ENCODE results near the gene KL.

DNA sequence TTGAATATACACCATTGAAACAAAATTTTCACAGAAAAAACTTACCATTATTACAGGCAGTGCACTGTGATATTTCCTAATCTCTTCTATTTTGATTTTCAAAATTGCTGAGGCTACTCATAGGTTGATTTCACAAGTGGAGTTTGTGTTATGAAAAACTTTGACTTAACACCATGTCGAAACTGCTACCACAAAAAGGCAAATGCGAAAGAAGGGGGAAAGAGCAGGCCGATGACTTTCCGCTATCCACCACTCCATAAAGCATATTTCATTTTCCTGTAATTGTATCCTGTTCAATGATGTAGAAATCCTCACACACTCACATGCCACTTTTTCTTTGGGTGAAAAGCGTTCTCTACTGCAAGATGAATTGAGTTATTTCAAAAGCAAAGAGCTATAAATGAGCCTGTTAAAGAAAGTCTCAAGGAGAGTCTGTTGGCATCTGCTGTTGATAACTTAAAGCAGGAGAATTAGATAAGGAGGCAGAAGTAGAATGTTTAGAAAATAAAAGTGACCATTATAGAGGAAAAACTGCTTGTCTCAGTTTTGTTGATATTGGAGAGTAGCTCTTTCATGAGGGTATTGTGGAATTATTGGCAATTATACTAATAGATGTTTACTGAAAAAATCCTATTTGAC, 18.8 kb downstream of the KL start:
- TF ChIP-seq, protein P1, sequence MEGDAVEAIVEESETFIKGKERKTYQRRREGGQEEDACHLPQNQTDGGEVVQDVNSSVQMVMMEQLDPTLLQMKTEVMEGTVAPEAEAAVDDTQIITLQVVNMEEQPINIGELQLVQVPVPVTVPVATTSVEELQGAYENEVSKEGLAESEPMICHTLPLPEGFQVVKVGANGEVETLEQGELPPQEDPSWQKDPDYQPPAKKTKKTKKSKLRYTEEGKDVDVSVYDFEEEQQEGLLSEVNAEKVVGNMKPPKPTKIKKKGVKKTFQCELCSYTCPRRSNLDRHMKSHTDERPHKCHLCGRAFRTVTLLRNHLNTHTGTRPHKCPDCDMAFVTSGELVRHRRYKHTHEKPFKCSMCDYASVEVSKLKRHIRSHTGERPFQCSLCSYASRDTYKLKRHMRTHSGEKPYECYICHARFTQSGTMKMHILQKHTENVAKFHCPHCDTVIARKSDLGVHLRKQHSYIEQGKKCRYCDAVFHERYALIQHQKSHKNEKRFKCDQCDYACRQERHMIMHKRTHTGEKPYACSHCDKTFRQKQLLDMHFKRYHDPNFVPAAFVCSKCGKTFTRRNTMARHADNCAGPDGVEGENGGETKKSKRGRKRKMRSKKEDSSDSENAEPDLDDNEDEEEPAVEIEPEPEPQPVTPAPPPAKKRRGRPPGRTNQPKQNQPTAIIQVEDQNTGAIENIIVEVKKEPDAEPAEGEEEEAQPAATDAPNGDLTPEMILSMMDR (IDR thresholded peaks at IDR 0.05; ENCODE audit: borderline replicate concordance, extremely low read depth, low read length, poor library complexity, severe bottlenecking) = no peak
- no peak for TF ChIP-seq EZH2 (IDR thresholded peaks at IDR 0.05; ENCODE audit: borderline replicate concordance, low read depth, low read length, severe bottlenecking)
